MCF 10A (cell line): ENCODE measurements around the gene ZBTB45. TPM values are rescaled to one million over a fixed set of nuclear protein-coding genes. Genes with fewer than 3 reads are reported as not detected.

Experiments used
- BruUV-seq: library from RNA; stranded (reverse); fragments of 400-500 nt; replicated peaks from 2 replicates; lab custom pipeline; 2021; lab: Mats Ljungman, UMichigan
- CTCF ChIA-PET: fragments of 300-600 bp; sonication (Branson Sonifier 250); formaldehyde crosslinking; extraction: SDS; loops from one replicate; lab custom pipeline; 2021; ENCODE audit warnings: antibody characterized with exemption, inconsistent platforms; lab: Yijun Ruan, JAX
- POLR2A ChIA-PET: fragments of 300-600, 350-650 bp; sonication (Branson Sonifier 250); formaldehyde crosslinking; extraction: SDS; loops from one replicate; lab custom pipeline; 2020; ENCODE audit warnings: antibody characterized with exemption, inconsistent platforms; lab: Yijun Ruan, JAX
- DNase-seq: peaks from one replicate; pipeline ENCODE4 v3.0.0-alpha.2; 2018; ENCODE audit not compliant: unreplicated experiment
- H3K27ac Mint-ChIP-seq: one replicate; pipeline ENCODE4 v1.8.0; 2022; ENCODE audit warnings: mild to moderate bottlenecking, low read depth, mixed read lengths; ENCODE audit not compliant: unreplicated experiment
- H3K27me3 Mint-ChIP-seq: one replicate; pipeline ENCODE4 v1.8.0; 2022; ENCODE audit warnings: mixed read lengths; ENCODE audit not compliant: insufficient read depth, unreplicated experiment
- H3K36me3 Mint-ChIP-seq: one replicate; pipeline ENCODE4 v1.8.0; 2022; ENCODE audit warnings: mild to moderate bottlenecking, moderate library complexity, mixed read lengths; ENCODE audit not compliant: insufficient read depth, unreplicated experiment
- H3K4me1 Mint-ChIP-seq: one replicate; pipeline ENCODE4 v1.8.0; 2022; ENCODE audit warnings: mixed read lengths; ENCODE audit not compliant: insufficient read depth, unreplicated experiment
- H3K4me3 Mint-ChIP-seq: one replicate; pipeline ENCODE4 v1.8.0; 2022; ENCODE audit warnings: mild to moderate bottlenecking, moderate library complexity, mixed read lengths; ENCODE audit not compliant: unreplicated experiment
- H3K9me3 Mint-ChIP-seq: one replicate; pipeline ENCODE4 v1.8.0; 2022; ENCODE audit warnings: mixed read lengths; ENCODE audit not compliant: unreplicated experiment
- intact Hi-C: fragments of 100-400 bp; cut with micrococcal nuclease; formaldehyde crosslinking; loops from 2 replicates; pipeline ENCODE4 v1.14.1; 2022
- total RNA-seq: library from RNA; stranded (reverse); gene quantifications from 2 replicates; pipeline ENCODE4 v1.2.3, GENCODE V29; 2022
- TF ChIP-seq, protein P1 (sequence below): fragments of 200-600 bp; IDR thresholded peaks from one replicate; pipeline ENCODE4 v1.8.0; 2022; ENCODE audit warnings: antibody characterized with exemption, mild to moderate bottlenecking; ENCODE audit not compliant: unreplicated experiment

ZBTB45 gene
- total RNA-seq, 1 experiment from 2014 or later = 12.8 TPM

DNA sequence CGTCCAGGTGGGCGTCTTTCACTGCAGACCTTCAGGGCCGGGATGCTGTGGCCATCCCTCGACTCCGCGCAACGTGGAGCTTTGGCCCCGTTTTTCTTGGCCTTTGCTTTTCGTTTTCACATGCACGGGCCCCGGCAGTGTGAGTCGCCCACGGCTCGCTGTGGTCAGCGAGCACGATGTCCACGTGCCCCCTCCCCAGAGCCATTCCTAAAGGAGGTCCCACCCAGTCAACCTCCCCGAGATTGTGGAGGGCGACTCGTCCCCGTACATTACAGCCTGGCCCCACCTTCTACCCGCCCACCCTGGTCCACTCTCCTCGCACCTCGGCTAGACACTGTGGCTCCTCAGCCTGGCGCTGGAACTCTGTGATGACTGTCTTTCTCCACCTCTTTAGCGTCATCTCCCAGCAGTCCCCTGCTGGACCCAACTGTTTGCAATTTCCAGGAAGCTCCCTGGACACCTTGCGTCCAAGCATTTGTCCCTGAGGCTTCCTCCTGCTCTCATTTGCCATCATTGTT, 43.1 kb downstream of the ZBTB45 start:
- peak; percentile 38 for DNase-seq
- H3K36me3 Mint-ChIP-seq = peaks cover 72% of the 10 kb centered on the region
- intact Hi-C loops = no loop called here
- no peaks in the 10 kb centered on the region for H3K9me3 Mint-ChIP-seq
- peak overlapping the region; percentile 90 for H3K4me3 Mint-ChIP-seq
- H3K27ac Mint-ChIP-seq = peak overlapping the region; percentile 92
- TF ChIP-seq, protein P1, sequence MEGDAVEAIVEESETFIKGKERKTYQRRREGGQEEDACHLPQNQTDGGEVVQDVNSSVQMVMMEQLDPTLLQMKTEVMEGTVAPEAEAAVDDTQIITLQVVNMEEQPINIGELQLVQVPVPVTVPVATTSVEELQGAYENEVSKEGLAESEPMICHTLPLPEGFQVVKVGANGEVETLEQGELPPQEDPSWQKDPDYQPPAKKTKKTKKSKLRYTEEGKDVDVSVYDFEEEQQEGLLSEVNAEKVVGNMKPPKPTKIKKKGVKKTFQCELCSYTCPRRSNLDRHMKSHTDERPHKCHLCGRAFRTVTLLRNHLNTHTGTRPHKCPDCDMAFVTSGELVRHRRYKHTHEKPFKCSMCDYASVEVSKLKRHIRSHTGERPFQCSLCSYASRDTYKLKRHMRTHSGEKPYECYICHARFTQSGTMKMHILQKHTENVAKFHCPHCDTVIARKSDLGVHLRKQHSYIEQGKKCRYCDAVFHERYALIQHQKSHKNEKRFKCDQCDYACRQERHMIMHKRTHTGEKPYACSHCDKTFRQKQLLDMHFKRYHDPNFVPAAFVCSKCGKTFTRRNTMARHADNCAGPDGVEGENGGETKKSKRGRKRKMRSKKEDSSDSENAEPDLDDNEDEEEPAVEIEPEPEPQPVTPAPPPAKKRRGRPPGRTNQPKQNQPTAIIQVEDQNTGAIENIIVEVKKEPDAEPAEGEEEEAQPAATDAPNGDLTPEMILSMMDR = no peak
- H3K4me1 Mint-ChIP-seq = peaks cover 10% of the 10 kb centered on the region
- BruUV-seq = no TSS peak
- ChIA-PET CTCF (interaction anchor here (1.4 kb wide), 1 partner anchor 43 kb away, joined by 6 read pairs; the partner anchor contains the start of gene ZBTB45), POLR2A (interaction anchor here (0.7 to 2.7 kb wide), 8 partner anchors 13 to 1074 kb away, joined by 3 to 13 read pairs (median 4); partner anchors contain the start of genes TRIM28, ZBTB45, ZNF497 and ZNF584)
- no peaks in the 10 kb centered on the region for H3K27me3 Mint-ChIP-seq

DNA sequence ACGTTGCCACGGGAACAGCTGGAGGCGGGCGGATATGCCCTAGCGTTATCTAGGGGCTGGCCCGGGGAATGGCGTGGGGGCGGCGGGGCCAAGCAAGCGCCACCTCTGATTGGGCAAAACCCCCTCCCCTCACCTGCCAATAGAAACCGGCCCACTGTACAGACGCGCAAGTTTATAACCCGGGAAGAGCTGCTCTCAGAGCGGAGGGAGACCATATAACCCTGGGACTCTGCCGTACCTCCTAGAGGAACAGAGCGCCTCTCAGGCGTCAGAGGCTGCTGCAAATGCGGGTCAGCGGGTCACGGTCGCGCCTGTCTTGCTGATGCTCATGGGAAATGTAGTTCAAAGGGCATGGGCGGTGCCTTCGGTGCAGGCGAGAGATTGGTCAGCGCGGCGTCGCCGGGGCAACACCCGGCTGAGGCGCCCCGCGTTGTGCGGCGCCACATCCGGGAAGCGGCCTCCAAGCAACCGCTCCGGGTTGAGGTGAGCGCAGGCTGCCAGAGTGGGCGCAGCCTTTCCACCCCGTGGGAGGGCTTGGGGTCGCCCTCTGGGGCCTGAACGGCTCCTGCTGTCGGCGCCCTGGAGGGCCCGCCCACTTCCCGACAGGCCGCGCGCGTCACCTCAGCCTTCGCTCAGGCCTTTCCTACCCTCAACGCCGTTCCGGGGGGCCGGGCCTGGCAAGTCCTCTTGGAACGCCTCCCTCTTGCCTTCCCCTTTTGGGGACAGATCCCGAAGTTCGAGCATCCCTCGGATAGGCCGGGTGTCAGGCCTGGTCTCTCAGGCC, 43.7 kb downstream of the ZBTB45 start, which contains the start of gene ZNF446:
ZNF446 (plus strand) TSS at position 639 of the 784 bp plus-strand sequence. CDS start 867 bp downstream, outside the sequence.
- intact Hi-C loops = no loop called here
- Mint-ChIP-seq H3K36me3 (peaks cover 67% of the 10 kb centered on the region), H3K27me3 (no peaks in the 10 kb centered on the region), H3K4me1 (peaks cover 10% of the 10 kb centered on the region), H3K4me3 (peak within 1 kb of the TSS; percentile 90), H3K27ac (peak within 1 kb of the TSS; percentile 92), H3K9me3 (no peaks in the 10 kb centered on the region)
- ChIA-PET POLR2A (interaction anchor here (0.6 to 2.7 kb wide), 17 partner anchors 11 to 246 kb away, joined by 3 to 13 read pairs (median 4); partner anchors contain the start of genes CHMP2A, TRIM28, ZBTB45 and ZNF324B), CTCF (interaction anchor here (0.9 kb wide), 1 partner anchor 13 kb away, joined by 3 read pairs; no protein-coding TSS in a partner anchor)
- DNase-seq = peak; percentile 97
- TF ChIP-seq, protein P1 = no peak
- no TSS peak for BruUV-seq

DNA sequence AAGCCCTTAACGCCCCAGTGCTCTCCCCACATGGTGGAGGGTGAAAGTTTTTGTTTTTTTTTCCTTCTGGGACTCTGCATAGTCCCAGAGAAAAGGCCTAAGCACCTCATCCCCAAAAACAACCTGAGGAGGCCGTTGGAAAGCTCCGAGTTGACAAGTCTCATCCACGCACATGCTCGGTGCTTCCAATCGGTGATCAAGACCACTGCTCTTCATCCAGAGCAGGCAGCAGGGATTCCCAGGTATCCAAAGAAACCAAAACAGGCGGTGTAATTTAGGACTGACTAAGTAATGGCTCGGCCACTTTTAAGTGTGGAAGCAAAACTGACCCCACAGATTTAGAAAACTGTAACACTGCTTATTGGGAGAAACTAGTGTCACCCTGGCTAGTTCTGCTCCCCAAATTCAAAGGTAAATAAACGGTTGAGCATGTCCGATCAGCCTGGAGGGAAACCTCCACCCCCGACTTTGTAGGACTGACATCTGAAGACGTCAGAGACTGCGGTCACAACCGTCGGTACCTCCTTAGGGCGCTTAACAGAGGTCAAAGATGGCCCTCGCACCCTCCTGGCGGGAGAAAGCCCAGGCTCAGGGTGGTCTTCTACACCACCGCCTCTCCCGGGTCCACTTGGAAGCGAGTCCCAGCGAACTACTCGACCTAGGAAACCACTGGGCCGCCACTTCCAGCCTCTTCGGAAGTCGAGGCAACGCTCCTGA, 44.5 kb downstream of the ZBTB45 start:
- ChIA-PET CTCF (interaction anchor here (0.9 kb wide), 1 partner anchor 14 kb away, joined by 3 read pairs; no protein-coding TSS in a partner anchor), POLR2A (interaction anchor here (0.7 to 2.7 kb wide), 13 partner anchors 10 to 245 kb away, joined by 3 to 13 read pairs (median 4); partner anchors contain the start of genes CHMP2A, TRIM28, ZBTB45 and ZNF324B)
- Mint-ChIP-seq H3K4me1 (peaks cover 10% of the 10 kb centered on the region), H3K4me3 (peak overlapping the region; percentile 90), H3K27ac (peak overlapping the region; percentile 92), H3K36me3 (peaks cover 71% of the 10 kb centered on the region), H3K9me3 (no peaks in the 10 kb centered on the region), H3K27me3 (no peaks in the 10 kb centered on the region)
- TF ChIP-seq, protein P1 = no peak
- intact Hi-C loops = no loop called here
- DNase-seq = no peak
- TSS peak; percentile 43 for BruUV-seq
